Right lobe of liver (tissue), 4 donors: ENCODE results near the gene GRID2IP.
"Not testable (repeated sequence)": the region's sequence is repeated elsewhere in the genome, so short reads cannot be mapped to it uniquely, and the experiment has no call there.

Experiments
- CTCF ChIP-seq, 4 donors: fragments of 200-600 bp in 3 of 4; fragments of 450-650 bp in 1 of 4; IDR thresholded peaks; one replicate each; pipeline versions ENCODE4 v1.5.1 to v1.8.0; 2016 to 2022; ENCODE audit warnings: antibody characterized with exemption in 4 of 4, mild to moderate bottlenecking in 2 of 4
- POLR2A ChIP-seq: fragments of 450-650 bp; IDR thresholded peaks from one replicate; pipeline ENCODE4 v1.6.1; 2017; ENCODE audit warnings: antibody characterized with exemption, mild to moderate bottlenecking
- donor health status: DM: no; HTN: no; CAD: no.
- donor health status: DM: no; HTN: no; CAD: no.
- donor health status: DM: no; HTN: yes; CAD: no.

- TF ChIP-seq CTCF (IDR thresholded peaks at IDR 0.05); POLR2A: not testable (repeated sequence)
Observed at GRCh38 chr7:6585746-6586432, 34.6 kb upstream of the GRID2IP start.
